Adrenal gland (tissue), 12 donors: Measurements from ENCODE around the gene LTA. TPM values are rescaled to one million over a fixed set of nuclear protein-coding genes. Genes with fewer than 3 reads are reported as not detected.

ENCODE experiments used
- DNase-seq, 7 donors: peaks; one replicate each; pipeline ENCODE4 v3.0.0-alpha.2; 2019 to 2020
- H3K27ac ChIP-seq, 5 donors: fragments of 200-600 bp; sonication (generic) in 4 of 5; 1 replicate in 3 of 5; 2 replicates in 2 of 5; pipeline versions ENCODE4 v1.5.1 to v1.8.0; 2016 to 2020; ENCODE audit warnings: mild to moderate bottlenecking in 1 of 5
- H3K27me3 ChIP-seq: fragments of 200-600 bp; 2 replicates; pipeline ENCODE4 v1.8.0; 2021
- H3K36me3 ChIP-seq, 2 donors: fragments of 200-600 bp; replicated peaks in 1 of 2; 1 replicate in 1 of 2; 2 replicates in 1 of 2; pipeline versions ENCODE4 v1.5.1 to v1.8.0; 2018 to 2022
- H3K4me1 ChIP-seq, 2 donors: fragments of 200-600 bp; replicated peaks in 1 of 2; 1 replicate in 1 of 2; 2 replicates in 1 of 2; pipeline versions ENCODE4 v1.5.1 to v1.8.0; 2018 to 2021
- H3K4me3 ChIP-seq, 4 donors: fragments of 200-600 bp; sonication (generic) in 3 of 4; one replicate each; pipeline ENCODE4 v1.5.1; 2016 to 2018
- H3K9me3 ChIP-seq, 3 donors: fragments of 200-600 bp; sonication (generic) in 1 of 3; replicated peaks in 1 of 3; 1 replicate in 2 of 3; 2 replicates in 1 of 3; pipeline versions ENCODE4 v1.5.1 to v1.8.0; 2016 to 2021
- POLR2A ChIP-seq, 2 donors: fragments of 450-650 bp; IDR thresholded peaks; one replicate each; pipeline ENCODE4 v1.6.1; 2017; ENCODE audit warnings: antibody characterized with exemption in 2 of 2, mild to moderate bottlenecking in 2 of 2, moderate library complexity in 1 of 2
- WGBS, 4 donors: extraction: QIAGEN DNeasy Blood & Tissue Kit in 2 of 4; methylation state at CpG; one replicate each; pipeline versions ENCODE4 v1.1.5 to v1.1.7; 2013 to 2017; 5-methylcytosine and 5-hydroxymethylcytosine counted together
- intact Hi-C, 2 donors: fragments of 100-400 bp; cut with DNase I; formaldehyde crosslinking; loops; one replicate each; pipeline versions ENCODE4 v1.14.1 to v1.15.0; 2022 to 2023
- polyA plus RNA-seq, 3 donors: library from polyadenylated mRNA; stranded (reverse); fragments of 200-250 nt in 2 of 3; fragments of 350-450 nt in 1 of 3; fragmentation: Illumina TruSeq in 1 of 3; extraction: RNeasy Lipid Tissue Mini Kit (QIAGEN cat#74804) in 1 of 3; gene quantifications; one replicate each; pipeline ENCODE4 v1.2.3, GENCODE V29; 2013 to 2014
- total RNA-seq, 9 donors: library from RNA; depleted of rRNA in 4 of 9; stranded (reverse); fragments of >200 nt in 4 of 9; fragments of 120-200 nt in 1 of 9; fragmentation: NEBNext Ultra II Directional in 1 of 9; extraction: Animal tissue kit (Norgen Biotek cat#: 25700) in 1 of 9; gene quantifications; one replicate each; pipeline versions ENCODE4 v1.1.0 to v1.2.4, GENCODE V29; 2013 to 2023
- TF ChIP-seq, protein P1 (sequence below), 6 experiments: fragments of 450-650 bp in 4 of 6; fragments of 200-600 bp in 2 of 6; sonication (generic) in 1 of 6; IDR thresholded peaks; 1 replicate in 5 of 6; 2 replicates in 1 of 6; pipeline versions ENCODE4 v1.5.1 to v1.8.0; 2016 to 2021; ENCODE audit warnings: antibody characterized with exemption in 6 of 6, mild to moderate bottlenecking in 2 of 6, moderate library complexity in 1 of 6
- donor health status: healthy with polysubstance abuse.
- donor health status: Bipolar disorder and iron deficiency.
- donor health status: DM: yes; HTN: yes; CAD: no.
- donor health status: DM: no; HTN: no; CAD: no.
- donor health status: DM: no; HTN: no; CAD: no.
- donor health status: DM: yes; HTN: yes; CAD: no.

The LTA gene
- total and polyA plus RNA-seq, 12 donors: 0.20 to 1.4 (median 0.95) TPM; not detected in 8

DNA sequence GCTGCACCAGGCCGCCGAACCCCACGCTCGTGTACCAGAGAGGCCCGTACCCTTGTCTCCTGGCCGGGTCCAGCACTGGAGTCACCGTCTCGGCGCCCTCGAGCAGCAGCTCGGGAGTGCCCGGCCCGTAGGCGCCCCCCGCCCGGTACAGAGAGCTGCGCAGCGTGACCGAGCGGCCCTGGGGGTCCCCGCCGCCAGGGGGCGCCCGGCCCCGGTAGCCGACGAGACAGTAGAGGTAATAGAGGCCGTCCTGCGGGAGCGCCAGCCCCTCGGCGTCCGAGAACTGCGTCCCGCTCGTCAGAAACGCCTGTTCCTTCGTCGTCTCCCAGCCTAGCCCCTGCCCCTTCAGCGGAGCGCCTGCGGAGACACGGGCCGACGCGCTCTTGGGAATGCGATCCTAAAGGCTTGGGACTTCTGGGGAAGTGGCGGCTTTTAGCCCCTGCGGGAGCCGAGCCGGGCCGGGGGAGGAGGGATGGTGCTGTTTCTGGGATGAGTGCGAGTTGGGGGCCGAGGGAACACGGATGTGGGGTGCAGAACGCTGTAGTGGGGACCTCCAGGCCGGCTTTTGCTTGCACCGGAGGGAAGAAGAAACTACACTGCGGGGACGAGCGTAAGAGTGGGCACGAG, 8.8 kb downstream of the LTA start:
- TF ChIP-seq, protein P1, sequence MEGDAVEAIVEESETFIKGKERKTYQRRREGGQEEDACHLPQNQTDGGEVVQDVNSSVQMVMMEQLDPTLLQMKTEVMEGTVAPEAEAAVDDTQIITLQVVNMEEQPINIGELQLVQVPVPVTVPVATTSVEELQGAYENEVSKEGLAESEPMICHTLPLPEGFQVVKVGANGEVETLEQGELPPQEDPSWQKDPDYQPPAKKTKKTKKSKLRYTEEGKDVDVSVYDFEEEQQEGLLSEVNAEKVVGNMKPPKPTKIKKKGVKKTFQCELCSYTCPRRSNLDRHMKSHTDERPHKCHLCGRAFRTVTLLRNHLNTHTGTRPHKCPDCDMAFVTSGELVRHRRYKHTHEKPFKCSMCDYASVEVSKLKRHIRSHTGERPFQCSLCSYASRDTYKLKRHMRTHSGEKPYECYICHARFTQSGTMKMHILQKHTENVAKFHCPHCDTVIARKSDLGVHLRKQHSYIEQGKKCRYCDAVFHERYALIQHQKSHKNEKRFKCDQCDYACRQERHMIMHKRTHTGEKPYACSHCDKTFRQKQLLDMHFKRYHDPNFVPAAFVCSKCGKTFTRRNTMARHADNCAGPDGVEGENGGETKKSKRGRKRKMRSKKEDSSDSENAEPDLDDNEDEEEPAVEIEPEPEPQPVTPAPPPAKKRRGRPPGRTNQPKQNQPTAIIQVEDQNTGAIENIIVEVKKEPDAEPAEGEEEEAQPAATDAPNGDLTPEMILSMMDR (IDR thresholded peaks at IDR 0.05): peak; percentile 78 to 98 (median 91)
- TF ChIP-seq POLR2A (IDR thresholded peaks at IDR 0.05): peak; percentile 6 to 61
- no peaks in the 10 kb centered on the region for H3K36me3 ChIP-seq
- H3K4me3 ChIP-seq: peak overlapping the region; percentile 54 to 73 (median 61)
- H3K27me3 ChIP-seq: no peaks in the 10 kb centered on the region
- 0 to 1% (median 1%) methylated on average over 38 to 62 of the region's 62 CpGs for WGBS, 4 donors
- peak overlapping the region in 4 of 5 donors; percentile 45 to 77 (median 68) for H3K27ac ChIP-seq
- DNase-seq: peak; percentile 79 to 91 (median 87)
- peaks cover 4 to 5% of the 10 kb centered on the region in 2 donors for H3K4me1 ChIP-seq
- no peaks in the 10 kb centered on the region for H3K9me3 ChIP-seq
- intact Hi-C loops: no loop called here

DNA sequence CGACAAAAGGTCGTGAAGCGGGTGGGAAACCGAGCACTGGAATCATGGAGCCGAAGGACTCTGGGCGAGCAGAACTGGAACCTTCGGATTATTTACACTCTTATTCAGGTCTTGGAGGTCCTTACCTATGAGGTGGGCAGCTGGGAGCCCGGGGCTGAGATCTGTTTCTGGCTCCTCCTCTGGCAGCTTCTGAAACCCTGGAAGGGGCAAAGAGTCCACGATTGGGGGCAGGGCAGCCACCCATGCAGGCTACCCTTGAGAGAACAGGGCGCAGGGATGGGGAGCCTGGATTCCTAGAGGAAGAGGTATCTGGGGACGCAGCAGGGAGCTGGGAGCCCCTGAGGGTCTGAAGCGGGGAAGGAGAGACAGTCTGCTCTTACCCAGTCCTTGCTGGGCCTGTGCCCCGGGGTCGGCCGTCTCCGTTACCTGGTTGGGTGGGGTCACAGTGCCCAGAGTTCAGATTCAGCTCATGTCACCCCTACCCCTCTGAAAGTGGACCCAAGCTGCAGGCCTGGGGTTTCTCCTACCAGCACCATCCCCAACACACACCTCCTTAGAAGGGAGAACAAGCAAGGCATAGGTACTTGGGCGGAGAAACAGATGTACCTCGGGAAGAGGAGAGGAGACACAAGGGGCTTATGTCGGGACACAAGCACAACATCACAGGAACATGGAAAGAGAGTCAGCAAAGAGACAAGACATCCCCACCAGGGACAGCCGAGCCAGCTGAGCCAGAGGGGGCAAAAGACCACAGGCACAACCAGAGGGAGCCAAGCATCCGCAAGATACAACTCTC, 9.5 kb downstream of the LTA start:
- peak overlapping the region in 4 of 5 donors; percentile 45 to 77 (median 68) for H3K27ac ChIP-seq

GRCh38 chr6:31582230-31582643, 10.1 kb downstream of the LTA start, which contains the start of gene LTB:
Gene LTB, minus strand, starts transcription at chr6:31582424. Its CDS starts 7 bp downstream, at chr6:31582417.
- peak within 1 kb of the TSS in 4 of 5 donors; percentile 45 to 77 (median 68) for H3K27ac ChIP-seq
- no peaks in the 10 kb centered on the region for H3K27me3 ChIP-seq
- no peak for DNase-seq
- intact Hi-C loops: no loop called here
- H3K4me1 ChIP-seq: peaks cover 4 to 5% of the 10 kb centered on the region in 2 donors
- peak within 1 kb of the TSS in 3 of 4 donors; percentile 54 to 63 (median 59) for H3K4me3 ChIP-seq
- TF ChIP-seq, protein P1 (IDR thresholded peaks at IDR 0.05): no peak
- TF ChIP-seq POLR2A (IDR thresholded peaks at IDR 0.05): no peak
- H3K9me3 ChIP-seq: no peaks in the 10 kb centered on the region
- H3K36me3 ChIP-seq: no peaks in the 10 kb centered on the region
- WGBS, 4 donors: 51 to 60% methylated on average over 3 of the region's 3 CpGs; no CpG with 5 or more reads in 2 of the 4 donors

More for the DNA sequence above, 9.5 kb downstream of the LTA start:
- no peaks in the 10 kb centered on the region for H3K9me3 ChIP-seq
- no peak for TF ChIP-seq POLR2A (IDR thresholded peaks at IDR 0.05)
- TF ChIP-seq, protein P1 (IDR thresholded peaks at IDR 0.05): no peak
- H3K4me1 ChIP-seq: peaks cover 4 to 5% of the 10 kb centered on the region in 2 donors
- no peaks in the 10 kb centered on the region for H3K36me3 ChIP-seq
- no peaks in the 10 kb centered on the region for H3K27me3 ChIP-seq
- peak overlapping the region in 3 of 4 donors; percentile 54 to 63 (median 59) for H3K4me3 ChIP-seq
- WGBS, 4 donors: 22 to 28% (median 26%) methylated on average over 19 to 21 of the region's 21 CpGs
- DNase-seq: peak in 1 of 7 donors; percentile 27
- intact Hi-C loops: no loop called here

- TF ChIP-seq POLR2A (IDR thresholded peaks at IDR 0.05): no peak
- TF ChIP-seq, protein P1 (IDR thresholded peaks at IDR 0.05): peak in 3 of 6 experiments; percentile 3 to 23 (median 15)
- Histone ChIP-seq H3K27ac (peak overlapping the region in 2 of 5 donors; percentile 6 to 63), H3K4me3 (no peak overlapping the region), H3K36me3 (no peaks in the 10 kb centered on the region), H3K27me3 (no peaks in the 10 kb centered on the region), H3K9me3 (no peaks in the 10 kb centered on the region), H3K4me1 (peaks cover 3 to 5% of the 10 kb centered on the region in 2 donors)
- WGBS, 4 donors: 49 to 69% (median 61%) methylated on average over 2 of the region's 2 CpGs
- intact Hi-C loops: no loop called here
- DNase-seq: no peak
Observed at GRCh38 chr6:31585491-31585890, 13.4 kb downstream of the LTA start.
